Measurements from ENCODE around the gene SH3RF1. TPM values are rescaled to one million over a fixed set of nuclear protein-coding genes. Genes with fewer than 3 reads are reported as not detected.
A peak's percentile ranks its signal among the peaks of the same experiment; 100 is the strongest.

SH3RF1 gene
- total and polyA plus RNA-seq, 4 donors: 1.8 to 7.9 (median 3.5) TPM

- WGBS: 37% methylated on average over 3 of the region's 3 CpGs
- Histone ChIP-seq H3K9me3 (ENCODE audit: control insufficient read depth in 4 of 4, low read length in 3 of 4) (no peaks in the 10 kb centered on the region), H3K4me3 (ENCODE audit: low read depth in 1 of 3, low read length in 3 of 3) (no peak overlapping the region), H3K4me1 (ENCODE audit: control insufficient read depth in 4 of 4, insufficient read depth in 4 of 4, low read length in 3 of 4) (peaks cover 4 to 18% (median 9%) of the 10 kb centered on the region in 4 donors), H3K9ac (ENCODE audit: low read depth in 1 of 2, low read length in 2 of 2) (peak overlapping the region in 1 of 2 donors; percentile 69), H3K36me3 (ENCODE audit: control insufficient read depth in 4 of 4, insufficient read depth in 3 of 4, low read depth in 1 of 4, low read length in 3 of 4) (peaks cover 5 to 33% (median 17%) of the 10 kb centered on the region in 4 donors), H3K27ac (ENCODE audit: low read depth in 1 of 2, low read length in 2 of 2) (peak overlapping the region; percentile 51 to 64), H3K27me3 (ENCODE audit: control insufficient read depth in 4 of 4, insufficient read depth in 4 of 4, low read length in 3 of 4) (no peaks in the 10 kb centered on the region)
- no peak for DNase-seq (ENCODE audit: low spot score)
- TF ChIP-seq SP1 (IDR thresholded peaks at IDR 0.05) (no peak), TAF1 (conservative IDR thresholded peaks at IDR 0.05) (no peak), FOXA2 (IDR thresholded peaks at IDR 0.05) (peak; percentile 9)
These were observed 156.3 kb downstream of the SH3RF1 start for GRCh38 chr4:169114341-169114974.

DNA sequence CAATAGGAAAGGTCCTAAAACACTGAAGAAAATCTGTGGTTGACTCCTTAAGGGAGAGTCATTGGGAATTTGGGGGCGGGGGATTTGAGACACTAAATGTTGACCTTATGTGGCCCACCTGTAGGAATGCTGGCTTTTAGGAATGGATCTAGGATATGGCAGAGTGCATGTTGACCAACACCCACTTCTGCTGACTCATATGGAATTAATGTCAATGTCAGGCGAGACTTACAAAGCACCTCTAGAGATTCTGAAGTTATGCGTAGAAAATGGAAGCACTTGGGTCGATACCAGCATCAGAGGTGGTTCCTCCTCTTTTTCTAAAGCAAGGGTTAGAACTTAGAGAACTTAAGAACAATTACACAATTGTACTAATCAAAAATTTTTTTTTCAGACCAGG lies 160.1 kb downstream of the SH3RF1 start:
- DNase-seq (ENCODE audit: low spot score): no peak
- no peaks in the 10 kb centered on the region for H3K27me3 ChIP-seq (ENCODE audit: control insufficient read depth in 4 of 4, insufficient read depth in 4 of 4, low read length in 3 of 4)
- no peak overlapping the region for H3K9ac ChIP-seq (ENCODE audit: low read depth in 1 of 2, low read length in 2 of 2)
- TF ChIP-seq, protein P1, sequence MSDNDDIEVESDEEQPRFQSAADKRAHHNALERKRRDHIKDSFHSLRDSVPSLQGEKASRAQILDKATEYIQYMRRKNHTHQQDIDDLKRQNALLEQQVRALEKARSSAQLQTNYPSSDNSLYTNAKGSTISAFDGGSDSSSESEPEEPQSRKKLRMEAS (IDR thresholded peaks at IDR 0.05): no peak
- TF ChIP-seq, protein P2, sequence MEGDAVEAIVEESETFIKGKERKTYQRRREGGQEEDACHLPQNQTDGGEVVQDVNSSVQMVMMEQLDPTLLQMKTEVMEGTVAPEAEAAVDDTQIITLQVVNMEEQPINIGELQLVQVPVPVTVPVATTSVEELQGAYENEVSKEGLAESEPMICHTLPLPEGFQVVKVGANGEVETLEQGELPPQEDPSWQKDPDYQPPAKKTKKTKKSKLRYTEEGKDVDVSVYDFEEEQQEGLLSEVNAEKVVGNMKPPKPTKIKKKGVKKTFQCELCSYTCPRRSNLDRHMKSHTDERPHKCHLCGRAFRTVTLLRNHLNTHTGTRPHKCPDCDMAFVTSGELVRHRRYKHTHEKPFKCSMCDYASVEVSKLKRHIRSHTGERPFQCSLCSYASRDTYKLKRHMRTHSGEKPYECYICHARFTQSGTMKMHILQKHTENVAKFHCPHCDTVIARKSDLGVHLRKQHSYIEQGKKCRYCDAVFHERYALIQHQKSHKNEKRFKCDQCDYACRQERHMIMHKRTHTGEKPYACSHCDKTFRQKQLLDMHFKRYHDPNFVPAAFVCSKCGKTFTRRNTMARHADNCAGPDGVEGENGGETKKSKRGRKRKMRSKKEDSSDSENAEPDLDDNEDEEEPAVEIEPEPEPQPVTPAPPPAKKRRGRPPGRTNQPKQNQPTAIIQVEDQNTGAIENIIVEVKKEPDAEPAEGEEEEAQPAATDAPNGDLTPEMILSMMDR (IDR thresholded peaks at IDR 0.05; ENCODE audit: low read depth, low read length, missing input control): no peak
- TF ChIP-seq HNF4A (conservative IDR thresholded peaks at IDR 0.05) (no peak), FOXA2 (IDR thresholded peaks at IDR 0.05) (no peak), TAF1 (conservative IDR thresholded peaks at IDR 0.05) (no peak), RAD21 (IDR thresholded peaks at IDR 0.05) (no peak), EGR1 (IDR thresholded peaks at IDR 0.05; ENCODE audit: low read depth in 2 of 2) (no peak), ATF3 (IDR thresholded peaks at IDR 0.05) (no peak), GABPA (IDR thresholded peaks at IDR 0.05 in 1 of 2, conservative IDR thresholded peaks at IDR 0.05 in 1 of 2) (no peak)
- WGBS: over 99% methylated on average over 4 of the region's 4 CpGs
- H3K27ac ChIP-seq (ENCODE audit: low read depth in 1 of 2, low read length in 2 of 2): no peak overlapping the region
- H3K4me3 ChIP-seq (ENCODE audit: low read depth in 1 of 3, low read length in 3 of 3): no peak overlapping the region
- peaks cover 4 to 13% (median 9%) of the 10 kb centered on the region in 4 donors for H3K4me1 ChIP-seq (ENCODE audit: control insufficient read depth in 4 of 4, insufficient read depth in 4 of 4, low read length in 3 of 4)
- peaks cover 6 to 12% (median 9%) of the 10 kb centered on the region in 4 donors for H3K36me3 ChIP-seq (ENCODE audit: control insufficient read depth in 4 of 4, insufficient read depth in 3 of 4, low read depth in 1 of 4, low read length in 3 of 4)
- H3K9me3 ChIP-seq (ENCODE audit: control insufficient read depth in 4 of 4, low read length in 3 of 4): no peaks in the 10 kb centered on the region

- TF ChIP-seq NR2F2 (IDR thresholded peaks at IDR 0.05): no peak
- no peak for TF ChIP-seq YY1 (IDR thresholded peaks at IDR 0.05)
- no peak for TF ChIP-seq HNF4G (IDR thresholded peaks at IDR 0.05)
- TF ChIP-seq, protein P3, sequence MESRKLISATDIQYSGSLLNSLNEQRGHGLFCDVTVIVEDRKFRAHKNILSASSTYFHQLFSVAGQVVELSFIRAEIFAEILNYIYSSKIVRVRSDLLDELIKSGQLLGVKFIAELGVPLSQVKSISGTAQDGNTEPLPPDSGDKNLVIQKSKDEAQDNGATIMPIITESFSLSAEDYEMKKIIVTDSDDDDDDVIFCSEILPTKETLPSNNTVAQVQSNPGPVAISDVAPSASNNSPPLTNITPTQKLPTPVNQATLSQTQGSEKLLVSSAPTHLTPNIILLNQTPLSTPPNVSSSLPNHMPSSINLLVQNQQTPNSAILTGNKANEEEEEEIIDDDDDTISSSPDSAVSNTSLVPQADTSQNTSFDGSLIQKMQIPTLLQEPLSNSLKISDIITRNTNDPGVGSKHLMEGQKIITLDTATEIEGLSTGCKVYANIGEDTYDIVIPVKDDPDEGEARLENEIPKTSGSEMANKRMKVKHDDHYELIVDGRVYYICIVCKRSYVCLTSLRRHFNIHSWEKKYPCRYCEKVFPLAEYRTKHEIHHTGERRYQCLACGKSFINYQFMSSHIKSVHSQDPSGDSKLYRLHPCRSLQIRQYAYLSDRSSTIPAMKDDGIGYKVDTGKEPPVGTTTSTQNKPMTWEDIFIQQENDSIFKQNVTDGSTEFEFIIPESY (IDR thresholded peaks at IDR 0.05): no peak
- no peak for TF ChIP-seq REST (IDR thresholded peaks at IDR 0.05)
- TF ChIP-seq SP1 (IDR thresholded peaks at IDR 0.05): no peak
- no peak for TF ChIP-seq EGR1 (IDR thresholded peaks at IDR 0.05; ENCODE audit: low read depth in 2 of 2)
- no peak for TF ChIP-seq JUND (IDR thresholded peaks at IDR 0.05)
- TF ChIP-seq, protein P1 (IDR thresholded peaks at IDR 0.05): no peak
- TF ChIP-seq ATF3 (IDR thresholded peaks at IDR 0.05): no peak
- no peak for TF ChIP-seq HNF4A (conservative IDR thresholded peaks at IDR 0.05)
- TF ChIP-seq FOXA1 (IDR thresholded peaks at IDR 0.05): no peak
- TF ChIP-seq RXRA (IDR thresholded peaks at IDR 0.05): no peak
- Histone ChIP-seq H3K27ac (ENCODE audit: low read depth in 1 of 2, low read length in 2 of 2) (no peak overlapping the region), H3K9ac (ENCODE audit: low read depth in 1 of 2, low read length in 2 of 2) (no peak overlapping the region), H3K4me3 (ENCODE audit: low read depth in 1 of 3, low read length in 3 of 3) (no peak overlapping the region), H3K9me3 (ENCODE audit: control insufficient read depth in 4 of 4, low read length in 3 of 4) (no peaks in the 10 kb centered on the region), H3K27me3 (ENCODE audit: control insufficient read depth in 4 of 4, insufficient read depth in 4 of 4, low read length in 3 of 4) (no peaks in the 10 kb centered on the region), H3K36me3 (ENCODE audit: control insufficient read depth in 4 of 4, insufficient read depth in 3 of 4, low read depth in 1 of 4, low read length in 3 of 4) (peaks cover 6 to 11% (median 10%) of the 10 kb centered on the region in 4 donors), H3K4me1 (ENCODE audit: control insufficient read depth in 4 of 4, insufficient read depth in 4 of 4, low read length in 3 of 4) (peaks cover 4 to 17% (median 12%) of the 10 kb centered on the region in 4 donors)
- no peak for DNase-seq (ENCODE audit: low spot score)
- 51% methylated on average over 2 of the region's 2 CpGs for WGBS
These were observed 161.6 kb downstream of the SH3RF1 start for GRCh38 chr4:169109035-169109675.

Data from liver (tissue), 9 donors.